H1 (cell line): ENCODE measurements around the gene OR13H1. TPM values are rescaled to one million over a fixed set of nuclear protein-coding genes. Genes with fewer than 3 reads are reported as not detected.

ENCODE experiments used
- CTCF ChIA-PET: fragments of 300-600 bp; sonication (Branson Sonifier 250); formaldehyde crosslinking; loops from one replicate; lab custom pipeline; 2021; ENCODE audit not compliant: partially characterized antibody; lab: Charles Lee
- POLR2A ChIA-PET: fragments of 300-600 bp; sonication (Branson Sonifier 250); formaldehyde crosslinking; loops from one replicate; lab custom pipeline; 2021; ENCODE audit warnings: inconsistent platforms; ENCODE audit not compliant: partially characterized antibody; lab: Charles Lee
- DNase-seq, 2 experiments: peaks; one replicate each; pipeline versions ENCODE4 v3.0.0 to v3.0.0-alpha.2; 2010 to 2022; ENCODE audit warnings: low spot score in 2 of 2, low read depth in 1 of 2, mixed read lengths in 1 of 2
- FAIRE-seq: peaks from 2 replicates; lab custom pipeline; 2011; peaks lifted over from hg19 to GRCh38; lab: Jason Lieb, UNC
- H2AFZ ChIP-seq: 2 replicates; pipeline ENCODE4 v1.8.1; 2012; ENCODE audit warnings: low read length, inconsistent platforms
- H2AK5ac ChIP-seq: 2 replicates; pipeline ENCODE4 v1.6.1; 2013; ENCODE audit warnings: low read depth, low read length
- H2BK120ac ChIP-seq: replicated peaks from 2 replicates; pipeline ENCODE3; 2013; ENCODE audit warnings: low read depth, low read length, inconsistent platforms
- H2BK12ac ChIP-seq: 2 replicates; pipeline ENCODE4 v1.6.1; 2013; ENCODE audit warnings: low read depth, low read length
- H2BK15ac ChIP-seq: 2 replicates; pipeline ENCODE4 v1.6.1; 2013; ENCODE audit warnings: low read length
- H2BK20ac ChIP-seq: 2 replicates; pipeline ENCODE4 v1.6.1; 2013; ENCODE audit warnings: low read length
- H2BK5ac ChIP-seq: 2 replicates; pipeline ENCODE4 v1.6.1; 2013; ENCODE audit warnings: low read depth, low read length
- H3K14ac ChIP-seq: 2 replicates; pipeline ENCODE4 v1.6.1; 2013; ENCODE audit warnings: inconsistent platforms; ENCODE audit not compliant: insufficient read length
- H3K18ac ChIP-seq: 2 replicates; pipeline ENCODE4 v1.6.1; 2013; ENCODE audit warnings: low read length; ENCODE audit errors: extremely low read depth
- H3K23ac ChIP-seq: 2 replicates; pipeline ENCODE4 v1.6.1; 2013; ENCODE audit warnings: inconsistent platforms; ENCODE audit not compliant: insufficient read length
- H3K23me2 ChIP-seq: 2 replicates; pipeline ENCODE4 v1.6.1; 2013; ENCODE audit warnings: low read depth, low read length
- H3K27ac ChIP-seq: 2 replicates; pipeline ENCODE4 v1.6.1; 2011; ENCODE audit warnings: low read depth, low read length, inconsistent platforms
- H3K27me3 ChIP-seq, 4 experiments: replicated peaks in 1 of 4; 1 replicate in 1 of 4; 2 replicates in 3 of 4; pipeline versions ENCODE4 v1.6.1 to v1.8.1; 2011 to 2013; ENCODE audit warnings: low read length in 3 of 4, mild to moderate bottlenecking in 3 of 4, inconsistent platforms in 2 of 4, mixed read lengths in 2 of 4, moderate library complexity in 1 of 4; ENCODE audit not compliant: control insufficient read depth in 3 of 4, insufficient read depth in 3 of 4; ENCODE audit errors: extremely low read depth in 1 of 4
- H3K36me3 ChIP-seq, 4 experiments: 2 replicates each; pipeline versions ENCODE4 v1.6.1 to v1.8.1; 2011 to 2013; ENCODE audit warnings: mild to moderate bottlenecking in 4 of 4, low read length in 3 of 4, moderate library complexity in 2 of 4, control low read depth in 1 of 4, inconsistent platforms in 1 of 4; ENCODE audit not compliant: insufficient read depth in 4 of 4, control insufficient read depth in 2 of 4
- H3K4ac ChIP-seq: replicated peaks from 2 replicates; pipeline ENCODE3; 2013; ENCODE audit warnings: low read length, low read depth, mixed read lengths, inconsistent platforms; ENCODE audit not compliant: insufficient read length
- H3K4me1 ChIP-seq, 4 experiments: replicated peaks in 1 of 4; 1 replicate in 1 of 4; 2 replicates in 3 of 4; pipeline versions ENCODE4 v1.6.1 to v1.8.1; 2011 to 2013; ENCODE audit warnings: low read length in 3 of 4, inconsistent platforms in 2 of 4, mixed read lengths in 1 of 4; ENCODE audit not compliant: insufficient read depth in 4 of 4, control insufficient read depth in 3 of 4
- H3K4me2 ChIP-seq, 2 experiments: 2 replicates each; pipeline versions ENCODE4 v1.6.1 to v1.8.1; 2011 to 2013; ENCODE audit warnings: low read depth in 2 of 2, low read length in 2 of 2, control low read depth in 1 of 2, inconsistent platforms in 1 of 2, mild to moderate bottlenecking in 1 of 2; ENCODE audit not compliant: insufficient read depth in 1 of 2
- H3K4me3 ChIP-seq, 4 experiments: fragments of 200-600, 300-600 bp in 1 of 4; sonication (generic), shearing (Covaris generic), sonication (Bioruptor Twin) in 1 of 4; 2 replicates each; pipeline versions ENCODE4 v1.5.1 to v1.8.1; 2011 to 2016; ENCODE audit warnings: low read length in 4 of 4, low read depth in 3 of 4, control low read depth in 2 of 4, inconsistent platforms in 2 of 4, mild to moderate bottlenecking in 2 of 4, mixed read lengths in 1 of 4, moderate library complexity in 1 of 4; ENCODE audit not compliant: insufficient read depth in 2 of 4; ENCODE audit errors: extremely low read depth in 1 of 4
- H3K56ac ChIP-seq: replicated peaks from 2 replicates; pipeline ENCODE3; 2013; ENCODE audit warnings: low read depth, mild to moderate bottlenecking, mixed read lengths, low read length, inconsistent platforms; ENCODE audit not compliant: insufficient read length
- H3K79me1 ChIP-seq: 2 replicates; pipeline ENCODE4 v1.6.1; 2013; ENCODE audit warnings: low read depth, low read length, control low read depth
- H3K79me2 ChIP-seq, 2 experiments: 2 replicates each; pipeline versions ENCODE4 v1.6.1 to v1.8.1; 2012 to 2013; ENCODE audit warnings: low read length in 2 of 2, mild to moderate bottlenecking in 2 of 2, inconsistent platforms in 1 of 2; ENCODE audit not compliant: insufficient read depth in 2 of 2, control insufficient read depth in 1 of 2
- H3K9ac ChIP-seq, 4 experiments: replicated peaks in 1 of 4; 1 replicate in 1 of 4; 2 replicates in 3 of 4; pipeline versions ENCODE4 v1.6.1 to v1.8.1; 2011 to 2013; ENCODE audit warnings: low read depth in 3 of 4, low read length in 3 of 4, control low read depth in 2 of 4, mild to moderate bottlenecking in 2 of 4, moderate library complexity in 2 of 4, inconsistent platforms in 1 of 4; ENCODE audit errors: extremely low read depth in 1 of 4
- H3K9me3 ChIP-seq, 2 experiments: 2 replicates each; pipeline versions ENCODE4 v1.6.1 to v1.8.1; 2012 to 2013; ENCODE audit warnings: mild to moderate bottlenecking in 2 of 2, moderate library complexity in 2 of 2, control low read depth in 1 of 2, inconsistent platforms in 1 of 2, low read depth in 1 of 2, low read length in 1 of 2, mixed read lengths in 1 of 2; ENCODE audit not compliant: insufficient read depth in 2 of 2
- H4K20me1 ChIP-seq, 2 experiments: replicated peaks in 1 of 2; 2 replicates each; pipeline versions ENCODE3 to v1.8.1; 2011 to 2013; ENCODE audit warnings: inconsistent platforms in 2 of 2, low read length in 2 of 2, mild to moderate bottlenecking in 1 of 2; ENCODE audit not compliant: insufficient read depth in 2 of 2, control insufficient read depth in 1 of 2
- H4K5ac ChIP-seq: 2 replicates; pipeline ENCODE4 v1.6.1; 2013; ENCODE audit warnings: low read length, low read depth, mixed read lengths, inconsistent platforms; ENCODE audit not compliant: insufficient read length
- H4K8ac ChIP-seq: 2 replicates; pipeline ENCODE4 v1.8.0; 2013; ENCODE audit warnings: mild to moderate bottlenecking, moderate library complexity, low read length, inconsistent platforms; ENCODE audit not compliant: insufficient read depth; ENCODE audit errors: extremely low read depth
- H4K91ac ChIP-seq: replicated peaks from 2 replicates; pipeline ENCODE3; 2013; ENCODE audit warnings: low read length, mixed read lengths, inconsistent platforms; ENCODE audit not compliant: insufficient read length
- EP300 ChIP-seq, 2 experiments: IDR thresholded peaks; 1 replicate in 1 of 2; 2 replicates in 1 of 2; pipeline ENCODE4 v1.6.1; 2011 to 2012; ENCODE audit warnings: low read depth in 2 of 2, low read length in 2 of 2, mild to moderate bottlenecking in 2 of 2, borderline replicate concordance in 1 of 2, inconsistent platforms in 1 of 2, moderate library complexity in 1 of 2
- JUND ChIP-seq: IDR thresholded peaks from 2 replicates; pipeline ENCODE4 v1.6.1; 2011; ENCODE audit warnings: mild to moderate bottlenecking, improper control_type of control experiment, low read length
- KDM1A ChIP-seq: fragments of 200-600, 300-600 bp; sonication (generic); IDR thresholded peaks from 2 replicates; pipeline ENCODE4 v1.7.1; 2016; ENCODE audit warnings: mild to moderate bottlenecking, low read length, borderline replicate concordance
- KDM4A ChIP-seq: IDR thresholded peaks from one replicate; pipeline ENCODE4 v1.7.1; 2012; ENCODE audit warnings: low read depth, mild to moderate bottlenecking, moderate library complexity, low read length, inconsistent platforms; ENCODE audit not compliant: severe bottlenecking
- MAFK ChIP-seq: IDR thresholded peaks from 2 replicates; pipeline ENCODE4 v1.6.1; 2012; ENCODE audit warnings: low read depth, mild to moderate bottlenecking, improper control_type of control experiment, low read length
- SAP30 ChIP-seq: fragments of 300-600 bp; sonication (generic); IDR thresholded peaks from 2 replicates; pipeline ENCODE4 v1.7.1; 2012; ENCODE audit warnings: low read length, moderate library complexity, mild to moderate bottlenecking, inconsistent platforms; ENCODE audit not compliant: insufficient read depth, insufficient replicate concordance
- SP2 ChIP-seq: IDR thresholded peaks from 2 replicates; pipeline ENCODE4 v1.6.1; 2012; ENCODE audit warnings: mild to moderate bottlenecking, low read length, inconsistent platforms
- WGBS, 2 experiments: shearing (Covaris generic) in 1 of 2; methylation state at CpG; one replicate each; pipeline versions ENCODE4 v1.1.6 to v1.1.7; 2013 to 2015; ENCODE audit warnings: low lambda C conversion rate in 2 of 2, mixed read lengths in 2 of 2, inconsistent platforms in 1 of 2, low coverage in 1 of 2, missing lambda C conversion rate in 1 of 2; ENCODE audit not compliant: insufficient replicate concordance in 2 of 2, insufficient coverage in 1 of 2, insufficient read length in 1 of 2; ENCODE audit errors: extremely low coverage in 1 of 2, missing lambda C conversion rate in 1 of 2; 5-methylcytosine and 5-hydroxymethylcytosine counted together
- polyA plus RNA-seq, 7 experiments: library from polyadenylated mRNA; depleted of rRNA in 3 of 7; stranded (reverse) in 5 of 7; unstranded in 2 of 7; fragments of >200 nt in 5 of 7; fragments of 200-250 nt in 2 of 7; gene quantifications; 1 replicate in 5 of 7; 2 replicates in 1 of 7; 4 replicates in 1 of 7; pipeline versions ENCODE4 v1.2.1 to v1.2.3, GENCODE V29; 2011 to 2013; ENCODE audit warnings: missing spikeins in 2 of 7, mixed read lengths in 2 of 7
- total RNA-seq: library from RNA; stranded (reverse); fragmentation: NEBNext Ultra II Directional; extraction: Animal tissue kit (Norgen Biotek cat#: 25700); gene quantifications from 2 replicates; pipeline ENCODE4 v1.2.1, GENCODE V29; 2021

Gene OR13H1
- total and polyA plus RNA-seq, 2 of the 8 experiments (the other 6 are each of a cell fraction or from before 2014, with no cell fraction given), result not detected

- H3K4ac ChIP-seq, result no peak overlapping the region
- no peak overlapping the region for H3K27ac ChIP-seq
- ChIA-PET POLR2A (no interaction called here), CTCF (interaction anchor here (0.9 to 1.1 kb wide), 2 partner anchors 8 to 23 kb away, joined by 3 read pairs; no protein-coding TSS in a partner anchor)
- no peak overlapping the region for H4K5ac ChIP-seq
- no peaks in the 10 kb centered on the region for H3K36me3 ChIP-seq
- WGBS, 2 experiments, result 89% methylated on average over 2 of the region's 2 CpGs; no CpG with 5 or more reads in 1 of the 2 experiments
- no peak for FAIRE-seq
- no peak overlapping the region for H2BK12ac ChIP-seq
- H4K8ac ChIP-seq, result no peak overlapping the region
- no peak overlapping the region for H3K14ac ChIP-seq
- H3K4me1 ChIP-seq, result no peaks in the 10 kb centered on the region
- peaks cover 0 to 9% of the 10 kb centered on the region in 2 experiments; a peak in 1 of 4 replicates for H3K9me3 ChIP-seq
- H2AFZ ChIP-seq, result no peak overlapping the region
- H3K79me2 ChIP-seq, result no peaks in the 10 kb centered on the region
- no peak overlapping the region for H4K91ac ChIP-seq
- TF ChIP-seq SAP30 (no peak), EP300 (IDR thresholded peaks at IDR 0.05; ENCODE audit: borderline replicate concordance in 1 of 2, low read depth in 2 of 2, low read length in 2 of 2) (no peak), JUND (no peak), SP2 (no peak), KDM4A (no peak), KDM1A (no peak), MAFK (no peak)
- no peak overlapping the region for H3K18ac ChIP-seq
- H2BK20ac ChIP-seq, result no peak overlapping the region
- no peak overlapping the region for H3K4me3 ChIP-seq
- H3K9ac ChIP-seq, result no peak overlapping the region
- no peaks in the 10 kb centered on the region for H4K20me1 ChIP-seq
- H2AK5ac ChIP-seq, result no peak overlapping the region
- no peak overlapping the region for H2BK5ac ChIP-seq
- H3K79me1 ChIP-seq, result no peaks in the 10 kb centered on the region
- no peak overlapping the region for H3K23ac ChIP-seq
- no peak overlapping the region for H3K4me2 ChIP-seq
- no peak overlapping the region for H2BK120ac ChIP-seq
- no peak for DNase-seq
- H3K27me3 ChIP-seq, result no peaks in the 10 kb centered on the region
- no peak overlapping the region for H3K56ac ChIP-seq
- no peak overlapping the region for H2BK15ac ChIP-seq
- H3K23me2 ChIP-seq, result no peaks in the 10 kb centered on the region
Measured at GRCh38 chrX:131549011-131549410, 5.1 kb downstream of the OR13H1 start.
